Thyroid gland (tissue), 4 donors: ENCODE data around the gene MAMSTR.
A peak's percentile ranks its signal among the peaks of the same experiment; 100 is the strongest.

ENCODE experiments used
- CTCF ChIP-seq, 6 experiments: fragments of 200-600 bp in 3 of 6; fragments of 450-650 bp in 3 of 6; sonication (generic) in 3 of 6; IDR thresholded peaks; one replicate each; pipeline ENCODE4 v1.5.1; 2016 to 2019; ENCODE audit warnings: antibody characterized with exemption in 6 of 6, mild to moderate bottlenecking in 2 of 6, inconsistent platforms in 1 of 6, moderate library complexity in 1 of 6
- POLR2A ChIP-seq, 2 donors: fragments of 450-650 bp; IDR thresholded peaks; one replicate each; pipeline ENCODE4 v1.6.1; 2017; ENCODE audit warnings: antibody characterized with exemption in 2 of 2, mild to moderate bottlenecking in 2 of 2, moderate library complexity in 1 of 2

GRCh38 chr19:48738557-48739403 is 19.3 kb upstream of the MAMSTR start:
- TF ChIP-seq CTCF (IDR thresholded peaks at IDR 0.05) (peak in 3 of 6 experiments; percentile 53 to 74 (median 63)), POLR2A (IDR thresholded peaks at IDR 0.05) (peak in 1 of 2 donors; percentile 61)
